ENCODE results near the gene C2orf74.

DNA sequence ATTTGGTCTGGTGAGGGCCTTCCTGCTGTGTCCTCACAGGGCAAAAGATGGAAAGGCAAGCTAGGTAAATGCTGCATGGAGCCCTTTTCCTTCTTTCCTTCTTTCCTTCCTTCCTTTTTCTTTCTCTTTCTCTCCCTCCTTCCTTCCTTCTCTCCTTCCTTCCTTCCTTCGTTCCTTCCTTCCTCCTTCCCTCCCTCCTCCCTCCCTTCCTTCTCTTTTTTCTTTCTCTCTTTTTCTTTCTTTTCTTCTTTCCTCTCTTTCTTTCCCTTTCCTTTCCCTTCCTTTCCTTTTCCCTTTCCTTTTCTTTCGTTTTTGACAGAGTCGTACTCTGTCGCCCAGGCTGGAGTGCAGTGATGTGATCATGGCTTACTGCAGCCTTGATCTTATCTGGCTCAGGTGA is 23.1 kb upstream of the C2orf74 start:
- no peak for TF ChIP-seq POLR2A (IDR thresholded peaks at IDR 0.05)
- TF ChIP-seq, protein P1, sequence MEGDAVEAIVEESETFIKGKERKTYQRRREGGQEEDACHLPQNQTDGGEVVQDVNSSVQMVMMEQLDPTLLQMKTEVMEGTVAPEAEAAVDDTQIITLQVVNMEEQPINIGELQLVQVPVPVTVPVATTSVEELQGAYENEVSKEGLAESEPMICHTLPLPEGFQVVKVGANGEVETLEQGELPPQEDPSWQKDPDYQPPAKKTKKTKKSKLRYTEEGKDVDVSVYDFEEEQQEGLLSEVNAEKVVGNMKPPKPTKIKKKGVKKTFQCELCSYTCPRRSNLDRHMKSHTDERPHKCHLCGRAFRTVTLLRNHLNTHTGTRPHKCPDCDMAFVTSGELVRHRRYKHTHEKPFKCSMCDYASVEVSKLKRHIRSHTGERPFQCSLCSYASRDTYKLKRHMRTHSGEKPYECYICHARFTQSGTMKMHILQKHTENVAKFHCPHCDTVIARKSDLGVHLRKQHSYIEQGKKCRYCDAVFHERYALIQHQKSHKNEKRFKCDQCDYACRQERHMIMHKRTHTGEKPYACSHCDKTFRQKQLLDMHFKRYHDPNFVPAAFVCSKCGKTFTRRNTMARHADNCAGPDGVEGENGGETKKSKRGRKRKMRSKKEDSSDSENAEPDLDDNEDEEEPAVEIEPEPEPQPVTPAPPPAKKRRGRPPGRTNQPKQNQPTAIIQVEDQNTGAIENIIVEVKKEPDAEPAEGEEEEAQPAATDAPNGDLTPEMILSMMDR (IDR thresholded peaks at IDR 0.05) = no peak

Measured in lower leg skin (tissue), 3 donors.